GM10248 (cell line): ENCODE measurements around the gene RIPK1.

Source experiments
- CTCF ChIA-PET: fragments of 300-600 bp; sonication (Branson Sonifier 250); formaldehyde crosslinking; extraction: SDS; loops from one replicate; lab custom pipeline; 2021; ENCODE audit warnings: antibody characterized with exemption; lab: Yijun Ruan, JAX
- POLR2A ChIA-PET: fragments of 350-650 bp; sonication (Branson Sonifier 250); formaldehyde crosslinking; extraction: SDS; loops from one replicate; lab custom pipeline; 2020; ENCODE audit warnings: antibody characterized with exemption; lab: Yijun Ruan, JAX
- DNase-seq: peaks from one replicate; pipeline ENCODE4 v3.0.0; 2012; ENCODE audit errors: extremely low spot score
- TF ChIP-seq, protein P1 (sequence below): IDR thresholded peaks from 2 replicates; pipeline ENCODE4 v1.5.1; 2012; ENCODE audit warnings: mild to moderate bottlenecking, low read depth; ENCODE audit errors: extremely low read depth, missing control alignments, control extremely low read depth

The RIPK1 gene

GRCh38 chr6:3081960-3082359 lies 13.7 kb downstream of the RIPK1 start:
- POLR2A ChIA-PET, result no interaction called here

GRCh38 chr6:3085074-3085473 lies 16.8 kb downstream of the RIPK1 start:
- CTCF ChIA-PET, result interaction anchor here (0.8 to 1.7 kb wide), 2 partner anchors 21 to 26 kb away, joined by 3 read pairs; no protein-coding TSS in a partner anchor
- DNase-seq, result no peak
- POLR2A ChIA-PET, result no interaction called here
- TF ChIP-seq, protein P1, sequence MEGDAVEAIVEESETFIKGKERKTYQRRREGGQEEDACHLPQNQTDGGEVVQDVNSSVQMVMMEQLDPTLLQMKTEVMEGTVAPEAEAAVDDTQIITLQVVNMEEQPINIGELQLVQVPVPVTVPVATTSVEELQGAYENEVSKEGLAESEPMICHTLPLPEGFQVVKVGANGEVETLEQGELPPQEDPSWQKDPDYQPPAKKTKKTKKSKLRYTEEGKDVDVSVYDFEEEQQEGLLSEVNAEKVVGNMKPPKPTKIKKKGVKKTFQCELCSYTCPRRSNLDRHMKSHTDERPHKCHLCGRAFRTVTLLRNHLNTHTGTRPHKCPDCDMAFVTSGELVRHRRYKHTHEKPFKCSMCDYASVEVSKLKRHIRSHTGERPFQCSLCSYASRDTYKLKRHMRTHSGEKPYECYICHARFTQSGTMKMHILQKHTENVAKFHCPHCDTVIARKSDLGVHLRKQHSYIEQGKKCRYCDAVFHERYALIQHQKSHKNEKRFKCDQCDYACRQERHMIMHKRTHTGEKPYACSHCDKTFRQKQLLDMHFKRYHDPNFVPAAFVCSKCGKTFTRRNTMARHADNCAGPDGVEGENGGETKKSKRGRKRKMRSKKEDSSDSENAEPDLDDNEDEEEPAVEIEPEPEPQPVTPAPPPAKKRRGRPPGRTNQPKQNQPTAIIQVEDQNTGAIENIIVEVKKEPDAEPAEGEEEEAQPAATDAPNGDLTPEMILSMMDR, result no peak

More at GRCh38 chr6:3081960-3082359, 13.7 kb downstream of the RIPK1 start:
- TF ChIP-seq, protein P1, result no peak
- CTCF ChIA-PET, result no interaction called here
- no peak for DNase-seq

DNA sequence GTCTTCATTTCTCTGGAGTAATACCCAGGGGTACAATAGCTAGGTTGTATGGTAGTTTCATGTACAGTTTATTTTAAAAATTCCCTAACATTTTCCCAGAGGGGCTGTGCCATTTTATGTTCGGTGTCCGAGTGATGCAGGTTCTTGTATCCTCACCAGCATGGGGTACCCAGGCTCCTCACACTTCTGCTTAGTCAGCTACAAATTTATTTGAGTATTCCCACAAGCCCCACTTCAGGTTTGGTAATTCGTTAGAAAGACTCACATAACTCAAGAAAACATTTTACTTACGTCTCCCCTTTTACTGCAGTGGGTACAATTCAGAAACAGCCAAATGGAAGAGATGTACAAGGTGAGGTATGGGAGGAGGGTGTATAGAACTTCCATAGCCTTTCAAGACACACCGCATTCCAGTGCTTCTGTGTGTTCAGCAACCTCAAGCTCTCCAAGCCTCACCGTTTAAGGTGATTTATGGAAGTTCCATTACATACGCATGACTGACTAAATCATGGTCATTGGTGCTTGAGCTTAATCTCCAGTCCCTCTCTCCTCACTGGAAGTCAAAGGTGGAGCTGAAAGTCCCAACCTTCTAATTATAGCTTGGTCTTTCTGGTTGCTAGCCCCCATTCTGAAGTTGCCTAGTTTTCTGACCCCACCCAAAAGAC lies 18.1 kb downstream of the RIPK1 start:
- no peak for DNase-seq
- TF ChIP-seq, protein P1, result no peak
- ChIA-PET CTCF (interaction anchor here (1.2 to 2.9 kb wide), 7 partner anchors 11 to 321 kb away, joined by 3 to 12 read pairs (median 4); no protein-coding TSS in a partner anchor), POLR2A (no interaction called here)

DNA sequence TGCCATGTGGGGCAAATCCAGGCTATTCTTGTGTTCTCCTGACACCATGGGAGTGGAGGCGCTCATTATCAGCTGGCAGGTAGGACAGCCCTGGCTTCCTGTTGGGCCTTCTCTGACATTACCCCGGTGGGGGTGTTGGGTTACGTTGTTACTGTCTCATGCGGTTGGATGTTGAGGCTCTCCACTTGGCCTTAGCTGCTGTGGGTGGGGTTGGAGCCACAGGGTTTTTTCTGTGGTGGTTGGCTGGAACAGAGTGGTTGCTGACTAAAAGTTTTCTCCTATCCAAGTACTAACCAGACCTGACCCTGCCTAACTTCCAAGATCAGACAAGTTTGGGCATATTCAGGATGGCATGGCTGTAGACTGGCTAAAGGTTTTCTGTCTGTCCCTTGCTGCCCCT lies 20.2 kb downstream of the RIPK1 start:
- TF ChIP-seq, protein P1, result no peak
- no peak for DNase-seq
- ChIA-PET POLR2A (no interaction called here), CTCF (interaction anchor here (2.9 kb wide), 1 partner anchor 13 kb away, joined by 12 read pairs; no protein-coding TSS in a partner anchor)

DNA sequence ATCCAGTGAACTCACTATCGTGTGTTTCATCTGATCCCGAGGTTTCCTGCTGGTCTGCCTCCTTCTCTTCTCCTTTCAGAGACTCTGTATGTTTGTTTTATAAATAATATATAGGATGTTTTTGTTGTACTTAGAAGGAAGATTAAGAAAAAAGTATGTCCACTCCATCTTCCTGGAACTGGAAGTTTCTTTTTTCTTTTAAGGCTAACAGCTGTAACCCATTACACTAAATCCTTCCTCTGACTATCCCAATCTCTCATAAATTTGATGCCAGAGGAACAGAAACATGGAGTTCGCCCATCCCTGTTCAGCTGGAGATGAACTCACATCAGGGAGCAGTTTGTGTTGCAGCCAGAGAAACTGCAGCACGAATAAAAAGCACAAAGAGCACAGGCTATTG lies 20.7 kb downstream of the RIPK1 start:
- CTCF ChIA-PET, result interaction anchor here (1.0 kb wide), 1 partner anchor 163 kb away, joined by 3 read pairs; no protein-coding TSS in a partner anchor
- no peak for DNase-seq
- TF ChIP-seq, protein P1, result no peak
- POLR2A ChIA-PET, result no interaction called here

GRCh38 chr6:3090013-3090412 lies 21.7 kb downstream of the RIPK1 start:
- TF ChIP-seq, protein P1, result no peak
- CTCF ChIA-PET, result no interaction called here

More at GRCh38 chr6:3090013-3090412, 21.7 kb downstream of the RIPK1 start:
- POLR2A ChIA-PET, result no interaction called here
- no peak for DNase-seq
